Adrenal gland (tissue), 5 donors: Measurements from ENCODE around the gene RNU6-1.

Experiments
- CTCF ChIP-seq, 6 experiments: fragments of 450-650 bp in 4 of 6; fragments of 200-600 bp in 2 of 6; sonication (generic) in 1 of 6; IDR thresholded peaks; 1 replicate in 5 of 6; 2 replicates in 1 of 6; pipeline versions ENCODE4 v1.5.1 to v1.8.0; 2016 to 2021; ENCODE audit warnings: antibody characterized with exemption in 6 of 6, mild to moderate bottlenecking in 2 of 6, moderate library complexity in 1 of 6
- POLR2A ChIP-seq, 2 donors: fragments of 450-650 bp; IDR thresholded peaks; one replicate each; pipeline ENCODE4 v1.6.1; 2017; ENCODE audit warnings: antibody characterized with exemption in 2 of 2, mild to moderate bottlenecking in 2 of 2, moderate library complexity in 1 of 2
- donor health status: DM: no; HTN: no; CAD: no.

DNA sequence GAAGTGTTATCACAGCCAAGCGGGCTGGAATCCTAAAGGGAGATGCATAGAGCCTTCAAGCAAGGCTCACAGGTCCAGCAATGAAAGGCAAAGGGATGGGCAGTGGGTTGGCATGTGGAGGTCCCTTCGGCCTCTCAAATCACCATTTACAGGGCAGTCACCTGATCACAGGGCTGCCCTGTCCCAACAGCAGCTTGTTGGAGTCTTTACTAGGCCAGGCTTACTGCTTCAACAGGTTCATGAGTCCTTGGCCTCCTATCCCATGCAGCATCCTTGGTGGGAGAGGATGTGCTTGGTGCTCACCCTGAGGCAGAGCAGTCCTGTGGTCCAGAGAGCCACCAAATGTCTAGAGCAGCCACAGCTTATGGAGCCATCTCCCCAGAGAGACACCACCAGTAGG, 38.7 kb downstream of the RNU6-1 start:
- no peak for TF ChIP-seq CTCF (IDR thresholded peaks at IDR 0.05)
- no peak for TF ChIP-seq POLR2A (IDR thresholded peaks at IDR 0.05)
